IMR-90 (cell line): ENCODE measurements around the gene MTMR6. TPM values are rescaled to one million over a fixed set of nuclear protein-coding genes. Genes with fewer than 3 reads are reported as not detected.

ENCODE experiments used
- ATAC-seq: fragments of 200-7000 bp; cut with Tn5 transposase; 2 replicates; pipeline ENCODE4 v1.9.1; 2020; ENCODE audit warnings: low read depth, mild to moderate bottlenecking, moderate library complexity
- BruUV-seq: library from RNA; stranded (reverse); fragments of 400-500 nt; replicated peaks from 2 replicates; lab custom pipeline; 2021; lab: Mats Ljungman, UMichigan
- CTCF ChIA-PET: fragments of 300-600 bp; formaldehyde crosslinking; extraction: SDS; loops from one replicate; lab custom pipeline; 2021; ENCODE audit warnings: antibody characterized with exemption; lab: Yijun Ruan, JAX
- POLR2A ChIA-PET: fragments of 300-600 bp; sonication (Branson Sonifier 250); formaldehyde crosslinking; loops from one replicate; lab custom pipeline; 2022; ENCODE audit warnings: antibody characterized with exemption; ENCODE audit not compliant: unreplicated experiment; lab: Charles Lee
- DNase-seq: peaks from one replicate; pipeline ENCODE4 v3.0.0; 2013
- H2AFZ ChIP-seq: replicated peaks from 2 replicates; pipeline ENCODE3; 2013; ENCODE audit warnings: low read length, mild to moderate bottlenecking; ENCODE audit not compliant: poor library complexity
- H2AK5ac ChIP-seq: 2 replicates; pipeline ENCODE4 v1.6.1; 2013; ENCODE audit warnings: low read depth, low read length, inconsistent platforms
- H2AK9ac ChIP-seq: replicated peaks from 2 replicates; pipeline ENCODE3; 2013; ENCODE audit warnings: mild to moderate bottlenecking, low read depth, low read length, moderate library complexity; ENCODE audit not compliant: poor library complexity
- H2BK120ac ChIP-seq: 2 replicates; pipeline ENCODE4 v1.6.1; 2013; ENCODE audit warnings: low read depth, low read length, inconsistent platforms
- H2BK15ac ChIP-seq: 3 replicates; pipeline ENCODE4 v1.6.1; 2013; ENCODE audit warnings: low read depth, low read length, inconsistent platforms
- H2BK20ac ChIP-seq: 2 replicates; pipeline ENCODE4 v1.6.1; 2013; ENCODE audit warnings: low read depth, mild to moderate bottlenecking, inconsistent platforms, low read length, moderate library complexity
- H2BK5ac ChIP-seq: 2 replicates; pipeline ENCODE4 v1.6.1; 2013; ENCODE audit warnings: mild to moderate bottlenecking, low read depth, low read length, inconsistent platforms; ENCODE audit not compliant: poor library complexity, severe bottlenecking
- H3K14ac ChIP-seq: replicated peaks from 2 replicates; pipeline ENCODE4 v1.6.1; 2013; ENCODE audit warnings: low read depth, low read length, inconsistent platforms
- H3K18ac ChIP-seq: 2 replicates; pipeline ENCODE4 v1.6.1; 2013; ENCODE audit warnings: low read depth, low read length, control low read depth
- H3K23ac ChIP-seq: 2 replicates; pipeline ENCODE4 v1.6.1; 2013; ENCODE audit warnings: low read depth, low read length, inconsistent platforms
- H3K27ac ChIP-seq: 2 replicates; pipeline ENCODE4 v1.5.1; 2013; ENCODE audit warnings: mild to moderate bottlenecking, control low read depth, low read length; ENCODE audit not compliant: insufficient read depth
- H3K27me3 ChIP-seq: 2 replicates; pipeline ENCODE4 v1.6.1; 2013; ENCODE audit warnings: low read length; ENCODE audit not compliant: control insufficient read depth, insufficient read depth
- H3K36me3 ChIP-seq: 2 replicates; pipeline ENCODE4 v1.6.1; 2013; ENCODE audit warnings: low read length, mixed read lengths; ENCODE audit not compliant: control insufficient read depth, insufficient read depth
- H3K4ac ChIP-seq: 2 replicates; pipeline ENCODE4 v1.6.1; 2013; ENCODE audit warnings: low read depth, low read length, inconsistent platforms
- H3K4me1 ChIP-seq: 2 replicates; pipeline ENCODE4 v1.6.1; 2013; ENCODE audit warnings: low read length, mixed read lengths; ENCODE audit not compliant: control insufficient read depth, insufficient read depth
- H3K4me2 ChIP-seq: 2 replicates; pipeline ENCODE4 v1.6.1; 2013; ENCODE audit warnings: low read depth, mild to moderate bottlenecking, control low read depth, low read length, moderate library complexity
- H3K4me3 ChIP-seq: 2 replicates; pipeline ENCODE4 v1.5.1; 2013; ENCODE audit warnings: low read depth, mild to moderate bottlenecking, control low read depth, low read length, moderate library complexity; ENCODE audit not compliant: insufficient read depth
- H3K56ac ChIP-seq: 2 replicates; pipeline ENCODE4 v1.6.1; 2013; ENCODE audit warnings: low read length, inconsistent platforms; ENCODE audit not compliant: insufficient read depth; ENCODE audit errors: extremely low read depth
- H3K79me1 ChIP-seq, 2 experiments: 2 replicates each; pipeline ENCODE4 v1.6.1; 2013; ENCODE audit warnings: low read length in 2 of 2, inconsistent platforms in 1 of 2, low read depth in 1 of 2
- H3K9ac ChIP-seq: 2 replicates; pipeline ENCODE4 v1.6.1; 2013; ENCODE audit warnings: low read depth, low read length, control low read depth
- H3K9me1 ChIP-seq: 2 replicates; pipeline ENCODE4 v1.6.1; 2013; ENCODE audit warnings: low read length, inconsistent platforms; ENCODE audit not compliant: insufficient read depth
- H3K9me3 ChIP-seq: 2 replicates; pipeline ENCODE4 v1.6.1; 2013; ENCODE audit warnings: low read length; ENCODE audit not compliant: control insufficient read depth, insufficient read depth
- H4K20me1 ChIP-seq: 2 replicates; pipeline ENCODE4 v1.6.1; 2013; ENCODE audit warnings: low read length, inconsistent platforms; ENCODE audit not compliant: insufficient read depth
- H4K5ac ChIP-seq: 2 replicates; pipeline ENCODE4 v1.6.1; 2013; ENCODE audit warnings: mild to moderate bottlenecking, low read depth, low read length, control low read depth
- H4K8ac ChIP-seq, 2 experiments: 2 replicates each; pipeline ENCODE4 v1.6.1; 2013; ENCODE audit warnings: low read depth in 2 of 2, low read length in 2 of 2, control low read depth in 1 of 2, inconsistent platforms in 1 of 2
- H4K91ac ChIP-seq: 2 replicates; pipeline ENCODE4 v1.6.1; 2013; ENCODE audit warnings: low read depth, low read length, inconsistent platforms; ENCODE audit not compliant: insufficient read depth
- CHD1 ChIP-seq: IDR thresholded peaks from 2 replicates; pipeline ENCODE4 v1.6.1; 2012; ENCODE audit warnings: low read depth, low read length, improper control_type of control experiment
- RAD21 ChIP-seq: IDR thresholded peaks from 2 replicates; pipeline ENCODE4 v1.6.1; 2012; ENCODE audit warnings: low read length, improper control_type of control experiment
- WGBS, 2 experiments: methylation state at CpG; one replicate each; pipeline versions ENCODE4 v1.1.5 to v1.1.7; 2013; ENCODE audit warnings: missing lambda C conversion rate in 2 of 2; ENCODE audit not compliant: insufficient read length in 1 of 2; ENCODE audit errors: extremely low coverage in 2 of 2; 5-methylcytosine and 5-hydroxymethylcytosine counted together
- dilution Hi-C: fragments of 300-500 bp; cut with HindIII; formaldehyde crosslinking; loops from one replicate; pipeline ENCODE4 v1.14.3; 2018; ENCODE audit warnings: low sequenced_read_pairs; ENCODE audit not compliant: unreplicated experiment
- in situ Hi-C: fragments of 300-500 bp; cut with MboI; formaldehyde crosslinking; loops from 3 replicates; pipeline ENCODE4 v1.14.3; 2019; ENCODE audit warnings: low sequenced_read_pairs, inconsistent platforms, mixed read lengths
- intact Hi-C: fragments of 100-400 bp; cut with micrococcal nuclease; formaldehyde crosslinking; loops from 2 replicates; pipeline ENCODE4 v1.10.0; 2022
- polyA plus RNA-seq, 3 experiments: library from polyadenylated mRNA; depleted of rRNA; stranded (reverse); fragments of >200 nt; gene quantifications; 2 replicates each; pipeline ENCODE4 v1.2.3, GENCODE V29; 2012; ENCODE audit warnings: low replicate concordance in 1 of 3
- total RNA-seq: library from RNA; depleted of rRNA; stranded (reverse); fragments of >200 nt; gene quantifications from 2 replicates; pipeline ENCODE4 v1.2.3, GENCODE V29; 2012
- TF ChIP-seq, protein P1 (sequence below): fragments of 150-350 bp; IDR thresholded peaks from 2 replicates; pipeline ENCODE4 v1.6.1; 2017; ENCODE audit warnings: mild to moderate bottlenecking, antibody characterized with exemption, low read length, low read depth

MTMR6 gene
- total and polyA plus RNA-seq, 2 of the 4 experiments (the other 2 are of a cell fraction) = 9.4 to 21.7 TPM

DNA sequence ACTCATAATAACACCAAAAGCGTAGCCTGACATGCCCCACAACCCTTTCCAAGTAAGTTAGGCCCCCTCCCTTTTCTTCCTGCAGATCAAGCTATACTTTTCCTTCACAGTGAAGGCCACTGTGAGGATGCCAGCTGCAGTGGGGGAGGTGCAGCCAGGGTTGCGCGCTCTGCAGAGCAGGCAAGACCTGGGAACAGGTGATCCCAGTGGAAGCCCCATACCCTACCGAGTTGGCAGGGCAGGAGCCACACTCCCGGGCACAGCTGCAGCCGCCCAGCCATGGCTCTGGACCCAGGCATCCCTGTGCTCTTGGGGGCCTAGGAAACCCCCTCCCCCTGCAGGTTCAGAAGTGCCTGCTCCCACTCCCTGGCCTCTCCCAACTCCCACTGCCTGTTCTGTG is 18.7 kb downstream of the MTMR6 start:
- intact Hi-C loops = no loop called here

More for the DNA sequence above, 18.7 kb downstream of the MTMR6 start:
- Histone ChIP-seq H2BK120ac (no peak overlapping the region), H3K9me1 (peaks cover 4% of the 10 kb centered on the region; the same call in 1 of the 2 replicates), H3K4me2 (no peak overlapping the region), H3K27me3 (no peaks in the 10 kb centered on the region), H2BK15ac (no peak overlapping the region), H2AK5ac (no peak overlapping the region), H4K20me1 (peaks cover 8% of the 10 kb centered on the region; the same call in 1 of the 2 replicates), H4K91ac (no peak overlapping the region), H2AK9ac (no peak overlapping the region), H3K18ac (no peak overlapping the region), H3K4ac (no peak overlapping the region), H3K14ac (no peak overlapping the region), H4K8ac (no peak overlapping the region), H3K79me1 (peaks cover 22 to 29% of the 10 kb centered on the region in 2 experiments), H3K4me3 (no peak overlapping the region), H3K9me3 (no peaks in the 10 kb centered on the region), H4K5ac (no peak overlapping the region), H3K23ac (no peak overlapping the region), H2BK20ac (no peak overlapping the region), H2BK5ac (no peak overlapping the region), H3K36me3 (peaks cover 17% of the 10 kb centered on the region), H3K56ac (no peak overlapping the region), H3K4me1 (no peaks in the 10 kb centered on the region), H3K9ac (no peak overlapping the region), H3K27ac (no peak overlapping the region), H2AFZ (no peak overlapping the region)
- ChIA-PET POLR2A (no interaction called here), CTCF (interaction anchor here (0.6 kb wide), 1 partner anchor 11 kb away, joined by 5 read pairs; no protein-coding TSS in a partner anchor)
- TF ChIP-seq RAD21 (no peak), CHD1 (no peak)
- TF ChIP-seq, protein P1, sequence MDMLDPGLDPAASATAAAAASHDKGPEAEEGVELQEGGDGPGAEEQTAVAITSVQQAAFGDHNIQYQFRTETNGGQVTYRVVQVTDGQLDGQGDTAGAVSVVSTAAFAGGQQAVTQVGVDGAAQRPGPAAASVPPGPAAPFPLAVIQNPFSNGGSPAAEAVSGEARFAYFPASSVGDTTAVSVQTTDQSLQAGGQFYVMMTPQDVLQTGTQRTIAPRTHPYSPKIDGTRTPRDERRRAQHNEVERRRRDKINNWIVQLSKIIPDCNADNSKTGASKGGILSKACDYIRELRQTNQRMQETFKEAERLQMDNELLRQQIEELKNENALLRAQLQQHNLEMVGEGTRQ = no peak
- dilution Hi-C loops (no loop called here), in situ Hi-C loops (no loop called here)
- whole genome bisulfite sequencing, 2 experiments = 100% methylated on average over 2 of the region's 6 CpGs; no CpG with 5 or more reads in 1 of the 2 experiments
- DNase-seq = no peak
- no peak for ATAC-seq
- no TSS peak for BruUV-seq
